ENCODE data around the gene P2RX5.

P2RX5 gene

GRCh38 chr17:3690094-3690715 lies 5.8 kb downstream of the P2RX5 start:
- no peak overlapping the region for H3K27ac ChIP-seq (ENCODE audit: low read length)
- no peak overlapping the region for H3K9ac ChIP-seq (ENCODE audit: low read depth, low read length)
- no peaks in the 10 kb centered on the region for H3K9me3 ChIP-seq (ENCODE audit: insufficient read depth, low read depth, low read length)
- H3K36me3 ChIP-seq (ENCODE audit: insufficient read depth, low read depth, low read length), result no peaks in the 10 kb centered on the region
- peaks cover 15% of the 10 kb centered on the region for H3K27me3 ChIP-seq (ENCODE audit: insufficient read depth, low read length)
- peaks cover 6% of the 10 kb centered on the region; the same call in 1 of the 2 replicates for H3K4me1 ChIP-seq (ENCODE audit: insufficient read depth, low read length)
- no peak overlapping the region for H3K4me3 ChIP-seq (ENCODE audit: low read length)

GRCh38 chr17:3689262-3690093 lies 6.5 kb downstream of the P2RX5 start:
- Histone ChIP-seq H3K36me3 (ENCODE audit: insufficient read depth, low read depth, low read length) (no peaks in the 10 kb centered on the region), H3K4me1 (ENCODE audit: insufficient read depth, low read length) (no peaks in the 10 kb centered on the region), H3K9me3 (ENCODE audit: insufficient read depth, low read depth, low read length) (no peaks in the 10 kb centered on the region), H3K9ac (ENCODE audit: low read depth, low read length) (no peak overlapping the region), H3K27ac (ENCODE audit: low read length) (no peak overlapping the region), H3K4me3 (ENCODE audit: low read length) (no peak overlapping the region), H3K27me3 (ENCODE audit: insufficient read depth, low read length) (peaks cover 7% of the 10 kb centered on the region)

GRCh38 chr17:3688852-3689261 lies 7.1 kb downstream of the P2RX5 start:
- H3K9me3 ChIP-seq (ENCODE audit: insufficient read depth, low read depth, low read length), result no peaks in the 10 kb centered on the region
- no peak overlapping the region for H3K9ac ChIP-seq (ENCODE audit: low read depth, low read length)
- no peaks in the 10 kb centered on the region for H3K4me1 ChIP-seq (ENCODE audit: insufficient read depth, low read length)
- H3K36me3 ChIP-seq (ENCODE audit: insufficient read depth, low read depth, low read length), result no peaks in the 10 kb centered on the region
- no peak overlapping the region for H3K4me3 ChIP-seq (ENCODE audit: low read length)
- no peak overlapping the region for H3K27ac ChIP-seq (ENCODE audit: low read length)
- H3K27me3 ChIP-seq (ENCODE audit: insufficient read depth, low read length), result peaks cover 1% of the 10 kb centered on the region; the same call in 1 of the 2 replicates

- H3K9me3 ChIP-seq (ENCODE audit: insufficient read depth, low read depth, low read length), result no peaks in the 10 kb centered on the region
- H3K4me3 ChIP-seq (ENCODE audit: low read length), result no peak overlapping the region
- H3K4me1 ChIP-seq (ENCODE audit: insufficient read depth, low read length), result no peaks in the 10 kb centered on the region
- H3K27me3 ChIP-seq (ENCODE audit: insufficient read depth, low read length), result no peaks in the 10 kb centered on the region
- no peaks in the 10 kb centered on the region for H3K36me3 ChIP-seq (ENCODE audit: insufficient read depth, low read depth, low read length)
- no peak overlapping the region for H3K27ac ChIP-seq (ENCODE audit: low read length)
- H3K9ac ChIP-seq (ENCODE audit: low read depth, low read length), result no peak overlapping the region
These were observed 7.9 kb downstream of the P2RX5 start for GRCh38 chr17:3688027-3688553.

GRCh38 chr17:3685174-3685573 lies 10.8 kb downstream of the P2RX5 start:
- Histone ChIP-seq H3K4me1 (ENCODE audit: insufficient read depth, low read length) (no peaks in the 10 kb centered on the region), H3K4me3 (ENCODE audit: low read length) (no peak overlapping the region), H3K27ac (ENCODE audit: low read length) (no peak overlapping the region), H3K27me3 (ENCODE audit: insufficient read depth, low read length) (no peaks in the 10 kb centered on the region), H3K36me3 (ENCODE audit: insufficient read depth, low read depth, low read length) (no peaks in the 10 kb centered on the region), H3K9ac (ENCODE audit: low read depth, low read length) (no peak overlapping the region), H3K9me3 (ENCODE audit: insufficient read depth, low read depth, low read length) (no peaks in the 10 kb centered on the region)

- H3K27me3 ChIP-seq (ENCODE audit: insufficient read depth, low read length), result no peaks in the 10 kb centered on the region
- H3K4me1 ChIP-seq (ENCODE audit: insufficient read depth, low read length), result no peaks in the 10 kb centered on the region
- H3K36me3 ChIP-seq (ENCODE audit: insufficient read depth, low read depth, low read length), result no peaks in the 10 kb centered on the region
- no peak overlapping the region for H3K27ac ChIP-seq (ENCODE audit: low read length)
- H3K9ac ChIP-seq (ENCODE audit: low read depth, low read length), result no peak overlapping the region
- no peak overlapping the region for H3K4me3 ChIP-seq (ENCODE audit: low read length)
- H3K9me3 ChIP-seq (ENCODE audit: insufficient read depth, low read depth, low read length), result no peaks in the 10 kb centered on the region
These were observed 12.9 kb downstream of the P2RX5 start for GRCh38 chr17:3683054-3683511.

GRCh38 chr17:3682033-3682432 lies 13.9 kb downstream of the P2RX5 start:
- Histone ChIP-seq H3K9ac (ENCODE audit: low read depth, low read length) (no peak overlapping the region), H3K9me3 (ENCODE audit: insufficient read depth, low read depth, low read length) (no peaks in the 10 kb centered on the region), H3K27ac (ENCODE audit: low read length) (no peak overlapping the region), H3K27me3 (ENCODE audit: insufficient read depth, low read length) (no peaks in the 10 kb centered on the region), H3K4me3 (ENCODE audit: low read length) (no peak overlapping the region), H3K36me3 (ENCODE audit: insufficient read depth, low read depth, low read length) (no peaks in the 10 kb centered on the region), H3K4me1 (ENCODE audit: insufficient read depth, low read length) (no peaks in the 10 kb centered on the region)

DNA sequence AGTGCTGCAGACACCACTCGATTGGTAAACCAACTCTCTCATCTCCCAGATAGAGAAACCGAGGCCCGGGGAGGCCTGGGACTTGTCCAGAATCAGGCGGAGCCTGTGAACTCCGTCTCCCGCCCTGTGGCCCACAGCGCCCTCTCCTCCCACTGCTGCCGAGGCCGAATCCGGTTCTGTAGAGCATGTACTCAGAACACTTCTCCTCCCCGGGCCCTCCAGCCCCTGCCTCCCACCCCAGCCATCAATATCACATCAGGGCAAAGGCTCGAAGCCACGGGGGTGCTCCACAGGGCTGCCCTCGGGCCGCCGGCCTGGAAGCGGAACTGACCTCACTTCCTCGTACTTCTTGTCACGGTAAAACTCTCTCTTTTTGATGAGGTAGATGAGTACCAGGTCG lies 14.4 kb downstream of the P2RX5 start:
- Histone ChIP-seq H3K9ac (ENCODE audit: low read depth, low read length) (no peak overlapping the region), H3K36me3 (ENCODE audit: insufficient read depth, low read depth, low read length) (no peaks in the 10 kb centered on the region), H3K9me3 (ENCODE audit: insufficient read depth, low read depth, low read length) (no peaks in the 10 kb centered on the region), H3K27me3 (ENCODE audit: insufficient read depth, low read length) (no peaks in the 10 kb centered on the region), H3K27ac (ENCODE audit: low read length) (no peak overlapping the region), H3K4me1 (ENCODE audit: insufficient read depth, low read length) (no peaks in the 10 kb centered on the region), H3K4me3 (ENCODE audit: low read length) (no peak overlapping the region)

DNA sequence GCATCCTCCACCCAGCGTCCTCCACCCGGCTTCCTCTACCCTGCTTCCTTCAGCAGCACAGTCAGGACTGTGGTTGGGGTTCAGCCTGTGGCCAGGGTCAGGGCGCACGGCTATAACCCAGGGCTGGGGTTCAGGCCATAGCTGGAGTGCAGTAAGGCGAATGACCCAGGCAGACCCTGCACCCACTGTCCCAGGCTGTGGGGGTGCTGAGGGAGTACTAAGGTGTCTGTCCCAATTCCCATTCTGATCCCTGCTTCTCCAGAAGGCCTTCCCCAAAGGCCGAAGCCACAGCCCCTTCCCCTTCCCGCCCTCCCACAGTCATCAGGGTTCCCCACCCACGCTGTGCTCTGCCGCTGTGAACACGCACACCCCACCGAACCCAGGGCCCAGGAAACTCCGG lies 14.9 kb downstream of the P2RX5 start:
- Histone ChIP-seq H3K27me3 (ENCODE audit: insufficient read depth, low read length) (no peaks in the 10 kb centered on the region), H3K27ac (ENCODE audit: low read length) (no peak overlapping the region), H3K9me3 (ENCODE audit: insufficient read depth, low read depth, low read length) (no peaks in the 10 kb centered on the region), H3K9ac (ENCODE audit: low read depth, low read length) (no peak overlapping the region), H3K36me3 (ENCODE audit: insufficient read depth, low read depth, low read length) (no peaks in the 10 kb centered on the region), H3K4me3 (ENCODE audit: low read length) (no peak overlapping the region), H3K4me1 (ENCODE audit: insufficient read depth, low read length) (no peaks in the 10 kb centered on the region)

DNA sequence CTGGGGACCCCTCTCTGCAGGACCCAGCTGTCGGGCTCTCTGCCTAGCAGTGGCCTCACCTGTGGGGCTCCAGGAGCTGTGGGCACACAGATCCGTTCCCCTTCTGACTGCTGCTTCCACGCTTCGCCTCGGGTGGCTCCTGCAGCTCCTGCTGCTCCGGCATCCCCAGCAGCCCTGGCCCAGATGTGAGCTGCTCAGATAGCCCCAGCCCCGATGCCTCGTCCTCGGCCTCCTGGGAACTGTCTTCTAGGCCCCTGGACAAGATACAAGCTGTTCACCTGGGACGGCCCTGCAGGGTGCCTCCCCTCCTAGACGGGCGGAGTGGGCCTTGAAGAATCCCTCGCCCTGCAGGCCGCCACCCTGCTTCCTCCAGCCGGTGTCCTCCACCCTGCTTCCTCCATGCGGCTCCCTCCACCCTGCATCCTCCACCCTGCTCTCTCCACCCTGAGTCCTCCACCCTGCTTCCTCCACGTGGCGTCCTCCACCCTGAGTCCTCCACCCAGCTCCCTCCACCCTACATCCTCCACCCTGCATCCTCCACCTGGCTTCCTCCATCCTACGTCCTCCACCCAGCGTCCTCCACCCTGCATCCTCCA lies 16.3 kb downstream of the P2RX5 start:
- Histone ChIP-seq H3K4me3 (ENCODE audit: low read length) (no peak overlapping the region), H3K36me3 (ENCODE audit: insufficient read depth, low read depth, low read length) (no peaks in the 10 kb centered on the region), H3K27ac (ENCODE audit: low read length) (no peak overlapping the region), H3K9ac (ENCODE audit: low read depth, low read length) (no peak overlapping the region), H3K27me3 (ENCODE audit: insufficient read depth, low read length) (no peaks in the 10 kb centered on the region), H3K9me3 (ENCODE audit: insufficient read depth, low read depth, low read length) (no peaks in the 10 kb centered on the region), H3K4me1 (ENCODE audit: insufficient read depth, low read length) (no peaks in the 10 kb centered on the region)

DNA sequence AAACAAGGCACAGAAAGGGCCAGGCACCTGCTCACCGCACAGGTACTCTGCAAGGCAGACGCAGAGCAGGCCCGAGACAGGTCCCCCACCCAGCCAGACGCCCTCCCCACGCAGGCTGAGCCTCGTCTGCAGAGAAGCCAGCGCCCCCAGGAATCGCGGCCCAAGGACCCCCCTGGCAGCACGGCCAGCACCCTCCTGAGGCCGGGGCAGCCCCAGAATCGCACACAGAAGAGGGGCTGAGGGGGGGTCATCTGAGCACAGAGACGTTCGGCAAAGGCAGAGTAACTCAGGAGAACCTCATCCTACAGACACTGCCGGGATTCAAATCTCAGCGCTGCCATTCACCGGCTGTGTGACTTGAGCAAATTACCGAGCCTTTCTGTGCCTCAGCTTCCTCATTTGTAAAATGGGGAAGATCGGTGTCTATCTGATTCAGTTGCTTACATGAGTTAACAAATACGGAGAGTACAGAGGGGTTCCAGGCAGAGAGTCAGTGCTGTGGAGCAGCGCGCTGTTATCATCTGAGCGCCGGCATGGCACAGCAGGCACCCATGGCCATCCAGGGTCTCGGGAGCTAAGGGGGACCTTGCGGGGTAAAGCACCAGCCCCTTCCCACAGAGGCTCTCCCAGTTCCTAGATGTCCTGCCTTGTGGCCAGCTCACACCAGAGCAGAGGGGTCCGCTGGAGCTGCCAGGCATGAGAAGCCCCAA lies 17.0 kb downstream of the P2RX5 start:
- Histone ChIP-seq H3K4me3 (ENCODE audit: low read length) (no peak overlapping the region), H3K27ac (ENCODE audit: low read length) (no peak overlapping the region), H3K36me3 (ENCODE audit: insufficient read depth, low read depth, low read length) (no peaks in the 10 kb centered on the region)

More for the DNA sequence above, 17.0 kb downstream of the P2RX5 start:
- Histone ChIP-seq H3K9me3 (ENCODE audit: insufficient read depth, low read depth, low read length) (no peaks in the 10 kb centered on the region), H3K4me1 (ENCODE audit: insufficient read depth, low read length) (no peaks in the 10 kb centered on the region), H3K9ac (ENCODE audit: low read depth, low read length) (no peak overlapping the region), H3K27me3 (ENCODE audit: insufficient read depth, low read length) (no peaks in the 10 kb centered on the region)

Data from iPS-20b (cell line).